ENCODE results near the gene CCL27.

CCL27 gene

GRCh38 chr9:34693560-34693959 lies 31.1 kb upstream of the CCL27 start:
- WGBS (ENCODE audit: extremely low coverage, insufficient coverage, insufficient read length) = no CpG with 5 or more reads among the region's 2 CpGs
- DNase-seq = no peak
- H2BK5ac ChIP-seq (ENCODE audit: low read depth, low read length, poor library complexity) = no peak overlapping the region

GRCh38 chr9:34691936-34692315 lies 29.5 kb upstream of the CCL27 start:
- H4K12ac ChIP-seq (ENCODE audit: low read depth, low read length) = no peak overlapping the region
- no peak overlapping the region for H3K23ac ChIP-seq (ENCODE audit: low read length)
- no peak overlapping the region for H2AFZ ChIP-seq (ENCODE audit: insufficient read depth, low read length, poor library complexity)
- H3K79me1 ChIP-seq (ENCODE audit: low read length) = no peaks in the 10 kb centered on the region
- H3K4ac ChIP-seq (ENCODE audit: low read depth, low read length) = no peak overlapping the region
- H3K4me2 ChIP-seq (ENCODE audit: low read length) = no peak overlapping the region
- H3K4me1 ChIP-seq (ENCODE audit: control insufficient read depth in 1 of 2, insufficient read depth in 2 of 2, low read length in 2 of 2) = no peaks in the 10 kb centered on the region
- H4K91ac ChIP-seq (ENCODE audit: low read depth, low read length) = no peak overlapping the region
- no peak overlapping the region for H4K8ac ChIP-seq (ENCODE audit: low read depth, low read length)
- no peak overlapping the region for H3K14ac ChIP-seq (ENCODE audit: low read length)
- H3K36me3 ChIP-seq (ENCODE audit: control insufficient read depth in 1 of 2, insufficient read depth in 2 of 2, low read length in 2 of 2) = no peaks in the 10 kb centered on the region
- H3K4me3 ChIP-seq (ENCODE audit: low read depth, low read length) = no peak overlapping the region
- H2AK5ac ChIP-seq (ENCODE audit: low read length) = no peak overlapping the region
- no peaks in the 10 kb centered on the region for H3K9me3 ChIP-seq (ENCODE audit: insufficient read depth, low read depth, low read length)
- no peak overlapping the region for H3K27ac ChIP-seq (ENCODE audit: low read depth, low read length)
- H3K79me2 ChIP-seq (ENCODE audit: control insufficient read depth, insufficient read depth, low read length, poor library complexity) = no peaks in the 10 kb centered on the region
- H3K27me3 ChIP-seq (ENCODE audit: insufficient read depth, low read length) = no peaks in the 10 kb centered on the region
- WGBS (ENCODE audit: extremely low coverage, insufficient coverage, insufficient read length) = no CpG with 5 or more reads among the region's 5 CpGs
- H2BK120ac ChIP-seq (ENCODE audit: insufficient read depth, low read length, poor library complexity) = no peak overlapping the region
- DNase-seq = no peak
- no peak overlapping the region for H3K9ac ChIP-seq (ENCODE audit: low read length)
- no peak overlapping the region for H3K18ac ChIP-seq (ENCODE audit: low read length)
- H2BK12ac ChIP-seq (ENCODE audit: low read length) = no peak overlapping the region
- H2BK5ac ChIP-seq (ENCODE audit: low read depth, low read length, poor library complexity) = no peak overlapping the region

More at GRCh38 chr9:34693560-34693959, 31.1 kb upstream of the CCL27 start:
- Histone ChIP-seq H4K91ac (ENCODE audit: low read depth, low read length) (no peak overlapping the region), H3K27ac (ENCODE audit: low read depth, low read length) (no peak overlapping the region), H3K4me1 (ENCODE audit: control insufficient read depth in 1 of 2, insufficient read depth in 2 of 2, low read length in 2 of 2) (no peaks in the 10 kb centered on the region), H2AFZ (ENCODE audit: insufficient read depth, low read length, poor library complexity) (no peak overlapping the region), H3K9ac (ENCODE audit: low read length) (no peak overlapping the region), H2BK12ac (ENCODE audit: low read length) (no peak overlapping the region), H3K4me2 (ENCODE audit: low read length) (no peak overlapping the region), H2BK120ac (ENCODE audit: insufficient read depth, low read length, poor library complexity) (no peak overlapping the region), H3K9me3 (ENCODE audit: insufficient read depth, low read depth, low read length) (no peaks in the 10 kb centered on the region), H3K18ac (ENCODE audit: low read length) (no peak overlapping the region), H3K23ac (ENCODE audit: low read length) (no peak overlapping the region), H4K12ac (ENCODE audit: low read depth, low read length) (no peak overlapping the region), H3K4me3 (ENCODE audit: low read depth, low read length) (no peak overlapping the region), H3K36me3 (ENCODE audit: control insufficient read depth in 1 of 2, insufficient read depth in 2 of 2, low read length in 2 of 2) (no peaks in the 10 kb centered on the region), H2AK5ac (ENCODE audit: low read length) (no peak overlapping the region), H3K79me1 (ENCODE audit: low read length) (no peaks in the 10 kb centered on the region), H3K14ac (ENCODE audit: low read length) (no peak overlapping the region), H3K79me2 (ENCODE audit: control insufficient read depth, insufficient read depth, low read length, poor library complexity) (no peaks in the 10 kb centered on the region), H3K4ac (ENCODE audit: low read depth, low read length) (no peak overlapping the region), H3K27me3 (ENCODE audit: insufficient read depth, low read length) (no peaks in the 10 kb centered on the region), H4K8ac (ENCODE audit: low read depth, low read length) (no peak overlapping the region)

DNA sequence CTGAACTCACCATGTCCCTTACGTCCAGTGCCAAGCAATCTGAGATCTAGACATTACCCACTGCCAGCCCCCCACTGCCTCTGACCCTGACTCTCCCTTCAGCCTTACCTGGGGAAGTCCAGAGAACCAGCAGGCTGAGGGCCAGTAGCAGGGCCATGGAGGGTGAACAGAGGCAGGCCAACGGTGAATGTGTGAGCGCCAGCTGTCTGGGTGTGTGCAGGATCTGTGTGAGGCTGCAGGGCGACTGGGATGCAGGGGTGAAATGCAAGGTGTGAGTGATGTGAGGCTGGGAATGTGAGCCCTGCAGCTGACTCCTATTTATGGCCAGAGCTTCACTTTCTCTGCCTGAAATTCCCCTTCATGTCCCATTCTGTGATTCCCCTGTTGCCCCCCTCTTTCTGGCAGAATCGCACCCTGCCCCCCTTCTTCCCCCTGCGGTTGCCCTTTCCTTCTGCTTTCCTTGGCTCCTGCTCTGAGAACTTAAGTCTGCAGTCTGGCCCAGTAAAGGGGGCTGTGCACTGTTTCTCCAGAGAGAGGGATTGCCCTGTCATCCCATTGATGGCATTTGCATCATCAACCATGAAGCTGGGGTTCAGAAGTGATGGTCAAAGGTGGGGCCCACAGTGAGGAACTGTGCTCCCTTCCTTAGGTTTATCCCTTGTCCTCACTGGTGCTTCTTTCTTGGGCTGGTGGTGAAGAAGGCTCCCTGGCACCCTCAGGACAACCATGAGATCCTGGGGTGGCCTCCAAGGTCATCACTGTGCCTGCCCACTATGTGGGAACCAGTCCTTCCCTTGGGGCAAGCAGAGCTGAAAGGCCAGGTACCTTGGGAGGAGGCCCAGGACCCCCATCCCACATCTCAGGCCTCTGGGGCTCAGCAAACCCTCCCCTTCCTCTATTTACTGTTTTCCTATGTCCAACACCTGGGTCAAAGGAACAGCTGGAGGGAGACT lies 28.8 kb upstream of the CCL27 start, which contains the start of gene CCL19:
Gene CCL19, minus strand, starts transcription at position 294 of the 953 bp plus-strand sequence. Its CDS starts 137 bp downstream, at position 157.
- Histone ChIP-seq H3K14ac (ENCODE audit: low read length) (no peak within 1 kb of the TSS), H3K4me1 (ENCODE audit: control insufficient read depth in 1 of 2, insufficient read depth in 2 of 2, low read length in 2 of 2) (no peaks in the 10 kb centered on the region), H3K4me3 (ENCODE audit: low read depth, low read length) (no peak within 1 kb of the TSS), H3K27me3 (ENCODE audit: insufficient read depth, low read length) (no peaks in the 10 kb centered on the region), H4K8ac (ENCODE audit: low read depth, low read length) (no peak within 1 kb of the TSS), H3K9ac (ENCODE audit: low read length) (no peak within 1 kb of the TSS), H3K36me3 (ENCODE audit: control insufficient read depth in 1 of 2, insufficient read depth in 2 of 2, low read length in 2 of 2) (no peaks in the 10 kb centered on the region), H3K79me2 (ENCODE audit: control insufficient read depth, insufficient read depth, low read length, poor library complexity) (no peaks in the 10 kb centered on the region), H4K91ac (ENCODE audit: low read depth, low read length) (no peak within 1 kb of the TSS), H3K18ac (ENCODE audit: low read length) (no peak within 1 kb of the TSS), H3K79me1 (ENCODE audit: low read length) (no peaks in the 10 kb centered on the region), H3K4me2 (ENCODE audit: low read length) (no peak within 1 kb of the TSS), H2AFZ (ENCODE audit: insufficient read depth, low read length, poor library complexity) (no peak within 1 kb of the TSS), H3K9me3 (ENCODE audit: insufficient read depth, low read depth, low read length) (no peaks in the 10 kb centered on the region), H3K27ac (ENCODE audit: low read depth, low read length) (no peak within 1 kb of the TSS), H2BK120ac (ENCODE audit: insufficient read depth, low read length, poor library complexity) (no peak within 1 kb of the TSS), H3K23ac (ENCODE audit: low read length) (no peak within 1 kb of the TSS), H4K12ac (ENCODE audit: low read depth, low read length) (no peak within 1 kb of the TSS), H2BK12ac (ENCODE audit: low read length) (no peak within 1 kb of the TSS), H3K4ac (ENCODE audit: low read depth, low read length) (no peak within 1 kb of the TSS), H2AK5ac (ENCODE audit: low read length) (no peak within 1 kb of the TSS), H2BK5ac (ENCODE audit: low read depth, low read length, poor library complexity) (no peak within 1 kb of the TSS)
- WGBS (ENCODE audit: extremely low coverage, insufficient coverage, insufficient read length) = no CpG with 5 or more reads among the region's 6 CpGs
- DNase-seq = no peak

DNA sequence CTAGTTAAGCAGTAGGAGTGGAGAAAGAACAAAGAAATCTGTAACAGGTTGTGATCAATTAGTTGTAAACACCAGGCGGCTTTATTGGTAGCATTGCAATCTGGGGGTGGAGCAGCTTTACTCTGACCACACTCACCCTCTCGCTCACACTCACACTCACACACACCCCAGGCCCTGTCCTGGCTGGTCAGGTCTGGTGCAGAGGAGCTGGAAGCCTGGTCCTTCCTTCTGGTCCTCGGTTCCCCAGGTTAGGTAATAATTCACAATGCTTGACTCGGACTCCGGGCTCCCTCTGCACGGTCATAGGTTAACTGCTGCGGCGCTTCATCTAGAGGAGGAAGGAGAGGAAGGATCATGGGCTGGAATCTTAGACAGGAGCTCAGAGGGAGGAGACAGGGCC lies 27.1 kb upstream of the CCL27 start:
- H3K9me3 ChIP-seq (ENCODE audit: insufficient read depth, low read depth, low read length) = no peaks in the 10 kb centered on the region
- H2BK5ac ChIP-seq (ENCODE audit: low read depth, low read length, poor library complexity) = no peak overlapping the region
- H3K4me2 ChIP-seq (ENCODE audit: low read length) = no peak overlapping the region
- H2AK5ac ChIP-seq (ENCODE audit: low read length) = no peak overlapping the region
- no peaks in the 10 kb centered on the region for H3K79me1 ChIP-seq (ENCODE audit: low read length)
- H4K91ac ChIP-seq (ENCODE audit: low read depth, low read length) = no peak overlapping the region
- no peak overlapping the region for H2BK12ac ChIP-seq (ENCODE audit: low read length)
- H3K79me2 ChIP-seq (ENCODE audit: control insufficient read depth, insufficient read depth, low read length, poor library complexity) = no peaks in the 10 kb centered on the region
- H3K36me3 ChIP-seq (ENCODE audit: control insufficient read depth in 1 of 2, insufficient read depth in 2 of 2, low read length in 2 of 2) = no peaks in the 10 kb centered on the region
- H2BK120ac ChIP-seq (ENCODE audit: insufficient read depth, low read length, poor library complexity) = no peak overlapping the region
- no peak for DNase-seq
- no peak overlapping the region for H4K8ac ChIP-seq (ENCODE audit: low read depth, low read length)
- no peak overlapping the region for H3K9ac ChIP-seq (ENCODE audit: low read length)
- WGBS (ENCODE audit: extremely low coverage, insufficient coverage, insufficient read length) = no CpG with 5 or more reads among the region's 8 CpGs
- H3K23ac ChIP-seq (ENCODE audit: low read length) = no peak overlapping the region
- H3K14ac ChIP-seq (ENCODE audit: low read length) = no peak overlapping the region
- no peak overlapping the region for H2AFZ ChIP-seq (ENCODE audit: insufficient read depth, low read length, poor library complexity)
- no peak overlapping the region for H3K4me3 ChIP-seq (ENCODE audit: low read depth, low read length)
- H3K4me1 ChIP-seq (ENCODE audit: control insufficient read depth in 1 of 2, insufficient read depth in 2 of 2, low read length in 2 of 2) = peaks cover 2 to 4% of the 10 kb centered on the region in 2 experiments
- H4K12ac ChIP-seq (ENCODE audit: low read depth, low read length) = no peak overlapping the region
- H3K27ac ChIP-seq (ENCODE audit: low read depth, low read length) = no peak overlapping the region
- no peaks in the 10 kb centered on the region for H3K27me3 ChIP-seq (ENCODE audit: insufficient read depth, low read length)
- no peak overlapping the region for H3K4ac ChIP-seq (ENCODE audit: low read depth, low read length)
- no peak overlapping the region for H3K18ac ChIP-seq (ENCODE audit: low read length)

All from trophoblast cell (in vitro differentiated cells and primary cell).